ENCODE results near the gene MYLK.

MYLK gene

GRCh38 chr3:123660141-123660675, 223.9 kb downstream of the MYLK start:
- DNase-seq, result no peak

GRCh38 chr3:123658852-123659206, 225.3 kb downstream of the MYLK start:
- DNase-seq, result no peak

GRCh38 chr3:123658118-123658851, 225.8 kb downstream of the MYLK start:
- no peak for DNase-seq

- DNase-seq, result no peak
Measured at GRCh38 chr3:123657568-123657967, 226.6 kb downstream of the MYLK start.

- DNase-seq, result no peak
Measured at GRCh38 chr3:123657111-123657510, 227.0 kb downstream of the MYLK start.

GRCh38 chr3:123656691-123657090, 227.4 kb downstream of the MYLK start:
- no peak for DNase-seq

GRCh38 chr3:123656274-123656673, 227.9 kb downstream of the MYLK start:
- DNase-seq, result no peak

GRCh38 chr3:123655400-123655799, 228.7 kb downstream of the MYLK start:
- no peak for DNase-seq

- peak; percentile 14 for DNase-seq
Measured at GRCh38 chr3:123653221-123653682, 230.9 kb downstream of the MYLK start.

GRCh38 chr3:123652342-123652984, 231.7 kb downstream of the MYLK start:
- DNase-seq, result peak; percentile 88

- DNase-seq, result no peak
Measured at GRCh38 chr3:123651449-123652341, 232.4 kb downstream of the MYLK start.

GRCh38 chr3:123650101-123650500, 234.0 kb downstream of the MYLK start:
- DNase-seq, result no peak

GRCh38 chr3:123648696-123649405, 235.3 kb downstream of the MYLK start:
- DNase-seq, result no peak

GRCh38 chr3:123644358-123644757, 239.8 kb downstream of the MYLK start:
- no peak for DNase-seq

GRCh38 chr3:123642957-123643330, 241.2 kb downstream of the MYLK start:
- DNase-seq, result no peak

GRCh38 chr3:123642182-123642956, 241.8 kb downstream of the MYLK start:
- peak; percentile 78 for DNase-seq

GRCh38 chr3:123641505-123641904, 242.6 kb downstream of the MYLK start:
- DNase-seq, result no peak

- no peak for DNase-seq
Measured at GRCh38 chr3:123640740-123641462, 243.2 kb downstream of the MYLK start.

- DNase-seq, result no peak
Measured at GRCh38 chr3:123640311-123640710, 243.8 kb downstream of the MYLK start.

GRCh38 chr3:123638936-123639689, 245.0 kb downstream of the MYLK start:
- no peak for DNase-seq

Measured in suppressor macrophage treated with lipopolysaccharide for 4 hours (primary cell).